Right atrium auricular region (tissue), 2 donors: Measurements from ENCODE around the gene SIK3. TPM values are rescaled to one million over a fixed set of nuclear protein-coding genes. Genes with fewer than 3 reads are reported as not detected.

Experiments used
- DNase-seq: peaks from one replicate; pipeline ENCODE4 v3.0.0-alpha.2; 2019; ENCODE audit warnings: low spot score
- H3K27ac ChIP-seq, 2 donors: fragments of 200-600 bp; sonication (generic); 1 replicate in 1 of 2; 2 replicates in 1 of 2; pipeline ENCODE4 v1.5.1; 2016 to 2019
- H3K27me3 ChIP-seq, 2 donors: fragments of 200-600 bp; sonication (generic); one replicate each; pipeline versions ENCODE4 v1.5.1 to v1.6.0; 2017 to 2019
- H3K36me3 ChIP-seq: fragments of 200-600 bp; sonication (generic); one replicate; pipeline ENCODE4 v1.5.1; 2016
- H3K4me1 ChIP-seq, 2 donors: fragments of 200-600 bp; sonication (generic); one replicate each; pipeline versions ENCODE4 v1.5.1 to v1.6.0; 2017 to 2019
- H3K4me3 ChIP-seq, 2 donors: fragments of 200-600 bp; sonication (generic); 1 replicate in 1 of 2; 2 replicates in 1 of 2; pipeline ENCODE4 v1.5.1; 2017 to 2019; ENCODE audit warnings: mild to moderate bottlenecking in 1 of 2, moderate library complexity in 1 of 2
- H3K9me3 ChIP-seq, 2 donors: fragments of 200-600 bp; sonication (generic); one replicate each; pipeline ENCODE4 v1.5.1; 2019
- total RNA-seq, 2 donors: library from RNA; depleted of rRNA; stranded (reverse); fragments of >200 nt; gene quantifications; one replicate each; pipeline ENCODE4 v1.1.0, GENCODE V29; 2016
- TF ChIP-seq, protein P1 (sequence below), 2 donors: fragments of 200-600 bp; sonication (generic); IDR thresholded peaks; one replicate each; pipeline ENCODE4 v1.5.1; 2019; ENCODE audit warnings: antibody characterized with exemption in 2 of 2

SIK3 gene
- total RNA-seq, 2 donors from 2014 or later = 27.0 to 40.1 TPM

DNA sequence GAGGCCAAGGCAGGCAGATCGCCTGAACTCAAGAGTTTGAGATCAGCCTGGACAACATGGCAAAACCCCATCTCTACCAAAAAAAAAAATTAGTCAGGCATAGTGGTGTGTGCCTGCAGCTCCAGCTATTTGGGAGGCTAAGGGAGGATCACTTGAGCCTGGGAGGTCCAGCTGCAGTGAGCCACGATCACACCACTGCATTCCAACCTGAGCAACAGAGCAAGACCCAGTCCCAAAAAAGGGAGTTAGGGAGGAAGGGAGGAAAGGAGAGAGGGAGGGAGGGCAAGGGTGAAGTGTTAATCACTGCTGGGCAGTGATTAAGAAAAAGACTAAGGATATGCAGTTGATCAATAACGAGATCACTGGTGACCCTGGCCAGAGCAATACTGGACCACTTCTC, 204.8 kb downstream of the SIK3 start:
- H3K36me3 ChIP-seq = peaks cover 27% of the 10 kb centered on the region
- H3K27ac ChIP-seq = no peak overlapping the region
- no peaks in the 10 kb centered on the region for H3K9me3 ChIP-seq
- peaks cover 0 to 12% of the 10 kb centered on the region in 2 donors for H3K4me1 ChIP-seq
- DNase-seq = no peak
- no peaks in the 10 kb centered on the region for H3K27me3 ChIP-seq
- TF ChIP-seq, protein P1, sequence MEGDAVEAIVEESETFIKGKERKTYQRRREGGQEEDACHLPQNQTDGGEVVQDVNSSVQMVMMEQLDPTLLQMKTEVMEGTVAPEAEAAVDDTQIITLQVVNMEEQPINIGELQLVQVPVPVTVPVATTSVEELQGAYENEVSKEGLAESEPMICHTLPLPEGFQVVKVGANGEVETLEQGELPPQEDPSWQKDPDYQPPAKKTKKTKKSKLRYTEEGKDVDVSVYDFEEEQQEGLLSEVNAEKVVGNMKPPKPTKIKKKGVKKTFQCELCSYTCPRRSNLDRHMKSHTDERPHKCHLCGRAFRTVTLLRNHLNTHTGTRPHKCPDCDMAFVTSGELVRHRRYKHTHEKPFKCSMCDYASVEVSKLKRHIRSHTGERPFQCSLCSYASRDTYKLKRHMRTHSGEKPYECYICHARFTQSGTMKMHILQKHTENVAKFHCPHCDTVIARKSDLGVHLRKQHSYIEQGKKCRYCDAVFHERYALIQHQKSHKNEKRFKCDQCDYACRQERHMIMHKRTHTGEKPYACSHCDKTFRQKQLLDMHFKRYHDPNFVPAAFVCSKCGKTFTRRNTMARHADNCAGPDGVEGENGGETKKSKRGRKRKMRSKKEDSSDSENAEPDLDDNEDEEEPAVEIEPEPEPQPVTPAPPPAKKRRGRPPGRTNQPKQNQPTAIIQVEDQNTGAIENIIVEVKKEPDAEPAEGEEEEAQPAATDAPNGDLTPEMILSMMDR (IDR thresholded peaks at IDR 0.05) = no peak
- no peak overlapping the region for H3K4me3 ChIP-seq

DNA sequence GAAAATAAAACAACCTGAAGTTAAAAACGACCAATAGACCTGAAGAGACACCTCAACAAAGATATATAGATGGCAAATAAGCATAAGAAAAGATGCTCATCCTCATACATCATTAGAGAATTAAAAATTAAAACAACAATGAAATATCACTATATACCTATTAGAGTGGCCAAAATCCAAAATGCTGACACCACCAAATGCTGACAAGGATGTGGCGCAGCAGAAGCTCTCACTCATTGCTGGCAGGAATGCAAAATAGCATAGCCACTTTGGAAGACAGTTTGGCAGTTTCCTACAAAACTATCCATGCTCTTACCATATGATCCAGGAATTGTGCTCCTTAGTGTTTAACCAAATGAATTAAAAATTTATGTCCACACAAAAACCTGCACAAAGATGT, 205.9 kb downstream of the SIK3 start:
- peaks cover 27% of the 10 kb centered on the region for H3K36me3 ChIP-seq

DNA sequence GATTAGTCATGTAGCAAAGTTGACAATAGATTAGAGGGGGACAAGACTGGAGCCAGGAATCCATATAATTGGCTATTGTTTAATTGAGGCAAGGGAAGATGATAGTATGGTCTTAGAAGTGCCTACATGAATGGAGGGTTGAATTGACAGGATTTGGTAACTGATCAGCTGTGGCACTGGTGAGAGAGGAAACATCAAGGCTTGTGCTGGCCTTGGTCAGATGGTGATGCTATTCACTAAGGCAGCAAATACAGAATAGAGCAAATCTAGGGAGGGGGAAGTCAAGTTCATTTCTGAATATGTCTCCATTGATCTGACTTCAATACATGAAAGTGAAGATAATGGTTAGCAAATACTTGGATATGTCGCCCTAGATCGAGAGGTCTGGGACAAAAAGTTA, 206.5 kb downstream of the SIK3 start:
- Histone ChIP-seq H3K27ac (no peak overlapping the region), H3K9me3 (no peaks in the 10 kb centered on the region), H3K27me3 (no peaks in the 10 kb centered on the region), H3K4me3 (no peak overlapping the region), H3K36me3 (peaks cover 24% of the 10 kb centered on the region), H3K4me1 (peaks cover 0 to 22% of the 10 kb centered on the region in 2 donors)
- no peak for DNase-seq
- TF ChIP-seq, protein P1 (IDR thresholded peaks at IDR 0.05) = no peak

More for the DNA sequence above, 205.9 kb downstream of the SIK3 start:
- Histone ChIP-seq H3K27me3 (no peaks in the 10 kb centered on the region), H3K9me3 (no peaks in the 10 kb centered on the region), H3K4me3 (no peak overlapping the region), H3K27ac (no peak overlapping the region), H3K4me1 (peaks cover 0 to 22% of the 10 kb centered on the region in 2 donors)
- TF ChIP-seq, protein P1 (IDR thresholded peaks at IDR 0.05) = no peak
- no peak for DNase-seq

DNA sequence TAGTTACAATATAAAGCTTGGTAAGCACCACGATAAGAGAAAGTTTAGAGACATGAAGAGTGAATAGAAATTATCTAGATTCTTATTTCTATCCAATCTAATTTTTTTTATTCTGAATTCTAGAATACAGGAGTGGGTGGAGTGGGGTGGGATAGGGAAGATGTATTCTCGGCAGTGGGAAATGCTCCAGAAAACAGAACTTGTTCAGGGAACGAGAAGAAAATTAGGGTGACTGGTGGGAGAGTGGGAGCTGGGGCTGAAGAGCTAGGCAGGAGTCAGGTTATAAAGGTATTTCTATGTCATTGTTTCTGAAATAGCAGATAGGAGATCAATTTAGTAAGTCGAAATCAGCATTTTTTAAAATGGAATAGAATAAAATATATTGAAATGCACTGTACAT, 207.6 kb downstream of the SIK3 start:
- DNase-seq = no peak
- Histone ChIP-seq H3K4me1 (peaks cover 0 to 33% of the 10 kb centered on the region in 2 donors), H3K27me3 (no peaks in the 10 kb centered on the region), H3K36me3 (peaks cover 12% of the 10 kb centered on the region), H3K27ac (no peak overlapping the region), H3K4me3 (no peak overlapping the region), H3K9me3 (no peaks in the 10 kb centered on the region)
- TF ChIP-seq, protein P1 (IDR thresholded peaks at IDR 0.05) = no peak

DNA sequence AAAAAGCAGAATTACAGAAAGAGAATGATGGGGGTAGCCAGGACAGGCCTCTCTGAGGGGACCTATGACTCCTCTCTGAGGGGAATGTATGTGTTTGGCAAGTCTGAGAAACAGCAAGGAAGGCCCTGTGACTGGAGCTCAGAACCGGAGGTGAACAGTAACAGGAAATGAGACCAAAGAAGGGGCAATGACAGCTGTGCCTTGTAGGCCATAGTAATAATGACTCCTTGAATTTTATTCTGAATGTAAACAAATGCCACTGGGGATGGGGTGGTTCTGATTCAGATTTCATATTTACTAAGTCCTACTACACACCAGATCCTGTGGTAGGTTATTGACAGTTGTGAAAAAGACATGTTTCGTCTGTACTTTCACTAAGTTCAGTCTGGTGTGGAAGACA, 208.0 kb downstream of the SIK3 start:
- H3K4me3 ChIP-seq = no peak overlapping the region
- no peaks in the 10 kb centered on the region for H3K27me3 ChIP-seq
- H3K27ac ChIP-seq = no peak overlapping the region
- H3K36me3 ChIP-seq = peaks cover 11% of the 10 kb centered on the region
- H3K4me1 ChIP-seq = peaks cover 0 to 33% of the 10 kb centered on the region in 2 donors
- TF ChIP-seq, protein P1 (IDR thresholded peaks at IDR 0.05) = no peak
- H3K9me3 ChIP-seq = no peaks in the 10 kb centered on the region
- no peak for DNase-seq

DNA sequence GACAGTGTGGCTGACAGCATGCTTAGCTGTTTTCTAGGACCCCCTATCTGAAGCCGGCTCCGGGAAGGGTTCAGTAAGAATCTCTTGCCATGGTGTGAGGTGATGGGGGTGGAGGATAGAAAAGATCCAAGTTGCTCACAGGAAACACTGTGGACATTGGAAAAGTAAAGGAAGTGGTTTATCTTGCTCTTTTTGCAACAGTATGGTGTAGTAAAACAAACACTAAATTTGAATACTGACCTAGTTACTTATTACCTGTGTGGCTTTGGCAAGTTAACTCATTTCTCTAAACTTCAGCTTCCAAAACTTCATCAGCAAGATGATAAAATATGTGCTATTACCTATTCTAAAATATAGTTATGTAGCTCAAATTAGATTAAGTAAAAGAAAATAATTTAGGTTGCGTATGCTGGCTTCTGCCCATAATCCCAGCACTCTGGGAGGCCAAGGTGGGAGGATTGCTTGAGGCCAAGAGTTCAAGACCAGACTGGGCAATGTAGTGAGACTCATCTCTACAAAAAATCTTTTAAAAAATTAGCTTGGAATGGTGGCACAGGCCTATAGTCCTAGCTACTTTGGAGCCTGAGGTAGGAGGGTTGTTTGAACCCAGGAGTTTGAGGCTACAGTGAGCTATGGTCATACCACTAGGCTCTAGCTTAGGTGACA, 209.2 kb downstream of the SIK3 start:
- Histone ChIP-seq H3K4me3 (no peak overlapping the region), H3K9me3 (no peaks in the 10 kb centered on the region), H3K27ac (no peak overlapping the region), H3K4me1 (peaks cover 0 to 29% of the 10 kb centered on the region in 2 donors), H3K27me3 (no peaks in the 10 kb centered on the region), H3K36me3 (peaks cover 9% of the 10 kb centered on the region)
- DNase-seq = no peak
- TF ChIP-seq, protein P1 (IDR thresholded peaks at IDR 0.05) = no peak
